Activated CD4-positive, alpha-beta T cell treated with anti-CD3 and anti-CD28 coated beads, Interleukin-2, amount 10 ng/mL, durations not matched to agents 24 days and 14 days (primary cell): ENCODE results near the gene SNX15. TPM values are rescaled to one million over a fixed set of nuclear protein-coding genes. Genes with fewer than 3 reads are reported as not detected.
"Not testable (repeated sequence)": the region's sequence is repeated elsewhere in the genome, so short reads cannot be mapped to it uniquely, and the experiment has no call there.

ENCODE experiments used
- DNase-seq: peaks from one replicate; pipeline ENCODE4 v3.0.0; 2022
- H3K27ac Mint-ChIP-seq: one replicate; pipeline ENCODE4 v1.8.0; 2022; ENCODE audit warnings: mild to moderate bottlenecking, mixed read lengths
- H3K27me3 Mint-ChIP-seq: one replicate; pipeline ENCODE4 v1.8.0; 2022; ENCODE audit warnings: mixed read lengths
- H3K36me3 Mint-ChIP-seq: one replicate; pipeline ENCODE4 v1.8.0; 2022; ENCODE audit warnings: low read depth, mild to moderate bottlenecking, mixed read lengths
- H3K4me1 Mint-ChIP-seq: one replicate; pipeline ENCODE4 v1.8.0; 2021; ENCODE audit warnings: mixed read lengths
- H3K4me3 Mint-ChIP-seq: one replicate; pipeline ENCODE4 v1.8.0; 2022; ENCODE audit warnings: mild to moderate bottlenecking, moderate library complexity, mixed read lengths
- H3K9me3 Mint-ChIP-seq: one replicate; pipeline ENCODE4 v1.8.0; 2021; ENCODE audit warnings: mixed read lengths
- intact Hi-C: fragments of 100-400 bp; cut with micrococcal nuclease; formaldehyde crosslinking; loops from one replicate; pipeline ENCODE4 v1.15.1; 2023
- total RNA-seq: library from RNA; stranded (reverse); gene quantifications from 2 replicates; pipeline ENCODE4 v1.2.3, GENCODE V29; 2022

SNX15 gene
- total RNA-seq, 1 donor from 2014 or later, result 17.9 TPM

GRCh38 chr11:65003282-65003681 lies 24.0 kb upstream of the SNX15 start:
- Mint-ChIP-seq H3K4me1 (peaks cover 7% of the 10 kb centered on the region), H3K36me3 (no peaks in the 10 kb centered on the region), H3K4me3 (no peak overlapping the region), H3K27me3 (no peaks in the 10 kb centered on the region), H3K27ac (no peak overlapping the region), H3K9me3 (no peaks in the 10 kb centered on the region)
- intact Hi-C loops, result no loop called here
- DNase-seq, result no peak

GRCh38 chr11:65003968-65004367 lies 23.3 kb upstream of the SNX15 start:
- DNase-seq, H3K27me3 Mint-ChIP-seq, H3K27ac Mint-ChIP-seq, H3K36me3 Mint-ChIP-seq, H3K4me3 Mint-ChIP-seq, intact Hi-C loops, H3K9me3 Mint-ChIP-seq, H3K4me1 Mint-ChIP-seq: not testable (repeated sequence)

- Mint-ChIP-seq H3K4me3 (no peak overlapping the region), H3K4me1 (peaks cover 3% of the 10 kb centered on the region), H3K27me3 (no peaks in the 10 kb centered on the region), H3K36me3 (no peaks in the 10 kb centered on the region), H3K27ac (no peak overlapping the region), H3K9me3 (no peaks in the 10 kb centered on the region)
- intact Hi-C loops, result no loop called here
- DNase-seq, result no peak
Measured at GRCh38 chr11:65008016-65008415, 19.2 kb upstream of the SNX15 start.

GRCh38 chr11:65008873-65009272 lies 18.4 kb upstream of the SNX15 start:
- Mint-ChIP-seq H3K9me3 (no peaks in the 10 kb centered on the region), H3K4me1 (peaks cover 9% of the 10 kb centered on the region), H3K27ac (no peak overlapping the region), H3K4me3 (no peak overlapping the region), H3K27me3 (no peaks in the 10 kb centered on the region), H3K36me3 (no peaks in the 10 kb centered on the region)
- DNase-seq, result no peak
- intact Hi-C loops, result no loop called here

- intact Hi-C loops, result loop anchor here (1.0 kb wide), 1 partner anchor 28 kb away; the partner anchor contains the start of gene SAC3D1
- peak; percentile 97 for DNase-seq
- Mint-ChIP-seq H3K4me1 (peaks cover 24% of the 10 kb centered on the region), H3K36me3 (peaks cover 16% of the 10 kb centered on the region), H3K27me3 (no peaks in the 10 kb centered on the region), H3K9me3 (no peaks in the 10 kb centered on the region), H3K27ac (peak overlapping the region; percentile 98), H3K4me3 (peak overlapping the region; percentile 92)
Measured at GRCh38 chr11:65013130-65013887, 13.9 kb upstream of the SNX15 start.

GRCh38 chr11:65013888-65014725 lies 13.1 kb upstream of the SNX15 start, which contains the start of gene ARL2:
Gene ARL2, plus strand, starts transcription at chr11:65014160. Its CDS starts 48 bp downstream, at chr11:65014208.
- intact Hi-C loops, result loop anchor here (1.0 to 2.0 kb wide), 8 partner anchors 13 to 167 kb away; partner anchors contain the start of genes ATG2A, CDCA5, PPP2R5B and SAC3D1
- no peaks in the 10 kb centered on the region for H3K9me3 Mint-ChIP-seq
- H3K27ac Mint-ChIP-seq, result peak within 1 kb of the TSS; percentile 98
- peak within 1 kb of the TSS; percentile 92 for H3K4me3 Mint-ChIP-seq
- H3K4me1 Mint-ChIP-seq, result peaks cover 24% of the 10 kb centered on the region
- H3K36me3 Mint-ChIP-seq, result peaks cover 21% of the 10 kb centered on the region
- H3K27me3 Mint-ChIP-seq, result no peaks in the 10 kb centered on the region
- DNase-seq, result peak; percentile 96

GRCh38 chr11:65014726-65015227 lies 12.5 kb upstream of the SNX15 start:
- DNase-seq, result no peak
- Mint-ChIP-seq H3K27ac (peak overlapping the region; percentile 95), H3K4me3 (peak overlapping the region; percentile 82), H3K4me1 (peaks cover 24% of the 10 kb centered on the region), H3K9me3 (no peaks in the 10 kb centered on the region), H3K27me3 (no peaks in the 10 kb centered on the region), H3K36me3 (peaks cover 24% of the 10 kb centered on the region)
- intact Hi-C loops, result loop anchor here (1.0 to 2.0 kb wide), 7 partner anchors 13 to 168 kb away; partner anchors contain the start of genes ATG2A, CDCA5, PPP2R5B and SNX15

GRCh38 chr11:65016705-65017104 lies 10.5 kb upstream of the SNX15 start:
- Mint-ChIP-seq H3K9me3 (no peaks in the 10 kb centered on the region), H3K4me1 (peaks cover 24% of the 10 kb centered on the region), H3K36me3 (peaks cover 26% of the 10 kb centered on the region), H3K27ac (no peak overlapping the region), H3K27me3 (no peaks in the 10 kb centered on the region), H3K4me3 (no peak overlapping the region)
- intact Hi-C loops, result no loop called here
- no peak for DNase-seq

- Mint-ChIP-seq H3K27ac (no peak overlapping the region), H3K4me3 (no peak overlapping the region), H3K27me3 (no peaks in the 10 kb centered on the region), H3K4me1 (peaks cover 22% of the 10 kb centered on the region), H3K9me3 (no peaks in the 10 kb centered on the region), H3K36me3 (peaks cover 26% of the 10 kb centered on the region)
- DNase-seq, result no peak
- intact Hi-C loops, result no loop called here
Measured at GRCh38 chr11:65017937-65018336, 9.3 kb upstream of the SNX15 start.

GRCh38 chr11:65019824-65020223 lies 7.4 kb upstream of the SNX15 start:
- Mint-ChIP-seq H3K9me3 (no peaks in the 10 kb centered on the region), H3K27ac (no peak overlapping the region), H3K4me1 (peaks cover 15% of the 10 kb centered on the region), H3K27me3 (no peaks in the 10 kb centered on the region), H3K36me3 (peaks cover 26% of the 10 kb centered on the region), H3K4me3 (no peak overlapping the region)
- intact Hi-C loops, result no loop called here
- DNase-seq, result no peak

GRCh38 chr11:65021003-65021402 lies 6.2 kb upstream of the SNX15 start:
- no peaks in the 10 kb centered on the region for H3K9me3 Mint-ChIP-seq
- H3K4me3 Mint-ChIP-seq, result no peak overlapping the region
- H3K4me1 Mint-ChIP-seq, result peaks cover 10% of the 10 kb centered on the region
- H3K27me3 Mint-ChIP-seq, result no peaks in the 10 kb centered on the region
- intact Hi-C loops, result no loop called here
- peaks cover 25% of the 10 kb centered on the region for H3K36me3 Mint-ChIP-seq
- DNase-seq, result no peak
- no peak overlapping the region for H3K27ac Mint-ChIP-seq

- intact Hi-C loops, result no loop called here
- Mint-ChIP-seq H3K4me3 (no peak overlapping the region), H3K36me3 (peaks cover 22% of the 10 kb centered on the region), H3K27ac (no peak overlapping the region), H3K4me1 (peaks cover 5% of the 10 kb centered on the region), H3K27me3 (no peaks in the 10 kb centered on the region), H3K9me3 (no peaks in the 10 kb centered on the region)
- DNase-seq, result no peak
Measured at GRCh38 chr11:65021509-65021908, 5.7 kb upstream of the SNX15 start.

- H3K4me3 Mint-ChIP-seq, DNase-seq, intact Hi-C loops, H3K27ac Mint-ChIP-seq, H3K27me3 Mint-ChIP-seq, H3K36me3 Mint-ChIP-seq, H3K9me3 Mint-ChIP-seq: not testable (repeated sequence)
- peaks cover 12% of the 10 kb centered on the region for H3K4me1 Mint-ChIP-seq
Measured at GRCh38 chr11:65023502-65023901, 3.7 kb upstream of the SNX15 start.

- intact Hi-C loops, result loop anchor here (1.0 to 5.0 kb wide), 8 partner anchors 13 to 636 kb away; partner anchors contain the start of genes ARL2, ATG2A, CDCA5 and PPP2R5B
- Mint-ChIP-seq H3K27ac (peak overlapping the region; percentile 77), H3K4me1 (peaks cover 16% of the 10 kb centered on the region), H3K4me3 (peak overlapping the region; percentile 74), H3K27me3 (no peaks in the 10 kb centered on the region), H3K36me3 (no peaks in the 10 kb centered on the region), H3K9me3 (no peaks in the 10 kb centered on the region)
- no peak for DNase-seq
Measured at GRCh38 chr11:65026810-65027209, 429 bp upstream of the SNX15 start.
